Endothelial cell of umbilical vein (primary cell): ENCODE results near the gene OR5A2. TPM values are rescaled to one million over a fixed set of nuclear protein-coding genes. Genes with fewer than 3 reads are reported as not detected.

Experiments used
- BruUV-seq: library from RNA; stranded (reverse); fragments of 400-500 nt; replicated peaks from 2 replicates; lab custom pipeline; 2021; lab: Mats Ljungman, UMichigan
- CTCF ChIA-PET: fragments of 300-600, 350-600 bp; sonication (Branson Sonifier 250); formaldehyde crosslinking; loops from one replicate; lab custom pipeline; 2021; ENCODE audit warnings: antibody characterized with exemption, inconsistent platforms; lab: Charles Lee
- POLR2A ChIA-PET: fragments of 300-600, 350-600 bp; sonication (Branson Sonifier 250); formaldehyde crosslinking; loops from one replicate; lab custom pipeline; 2021; ENCODE audit warnings: antibody characterized with exemption, inconsistent platforms; lab: Charles Lee
- DNase-seq: peaks from one replicate; pipeline ENCODE4 v3.0.0-alpha.2; 2011; ENCODE audit warnings: low read depth, low spot score
- FAIRE-seq: peaks from 2 replicates; lab custom pipeline; 2011; peaks lifted over from hg19 to GRCh38; lab: Jason Lieb, UNC
- H2AFZ ChIP-seq: 2 replicates; pipeline ENCODE4 v1.6.0; 2012; ENCODE audit warnings: low read depth, low read length, control low read depth, inconsistent platforms
- H3K27ac ChIP-seq: 2 replicates; pipeline ENCODE4 v1.5.1; 2011; ENCODE audit warnings: low read depth, mild to moderate bottlenecking, control low read depth, low read length, moderate library complexity; ENCODE audit not compliant: insufficient read depth
- H3K27me3 ChIP-seq, 2 experiments: 2 replicates each; pipeline versions ENCODE4 v1.6.0 to v1.6.1; 2011; ENCODE audit warnings: low read length in 2 of 2, mixed read lengths in 1 of 2; ENCODE audit not compliant: control insufficient read depth in 2 of 2, insufficient read depth in 2 of 2
- H3K36me3 ChIP-seq, 2 experiments: 2 replicates in 1 of 2; 3 replicates in 1 of 2; pipeline ENCODE4 v1.5.1; 2011; ENCODE audit warnings: low read length in 2 of 2, mild to moderate bottlenecking in 1 of 2, moderate library complexity in 1 of 2; ENCODE audit not compliant: control insufficient read depth in 2 of 2, insufficient read depth in 2 of 2; ENCODE audit errors: extremely low read depth in 1 of 2
- H3K4me1 ChIP-seq: 3 replicates; pipeline ENCODE4 v1.5.1; 2011; ENCODE audit warnings: mild to moderate bottlenecking, low read length; ENCODE audit not compliant: control insufficient read depth, insufficient read depth; ENCODE audit errors: extremely low read depth
- H3K4me2 ChIP-seq: 2 replicates; pipeline ENCODE4 v1.6.1; 2011; ENCODE audit warnings: low read length, control low read depth, mixed read lengths; ENCODE audit not compliant: insufficient read depth
- H3K4me3 ChIP-seq, 3 experiments: fragments of 200-600 bp in 1 of 3; sonication (generic), shearing (Covaris generic) in 1 of 3; replicated peaks in 1 of 3; 2 replicates each; pipeline ENCODE4 v1.5.1; 2011 to 2016; ENCODE audit warnings: control low read depth in 3 of 3, low read length in 3 of 3, mild to moderate bottlenecking in 2 of 3, inconsistent platforms in 1 of 3, low read depth in 1 of 3, moderate library complexity in 1 of 3; ENCODE audit not compliant: insufficient read depth in 1 of 3
- H3K79me2 ChIP-seq: 2 replicates; pipeline ENCODE4 v1.6.0; 2012; ENCODE audit warnings: low read length, inconsistent platforms; ENCODE audit not compliant: control insufficient read depth, insufficient read depth
- H3K9ac ChIP-seq: replicated peaks from 2 replicates; pipeline ENCODE3; 2011; ENCODE audit warnings: low read length, control low read depth; ENCODE audit not compliant: insufficient read depth; ENCODE audit errors: extremely low read depth
- H3K9me1 ChIP-seq: replicated peaks from 3 replicates; pipeline ENCODE4 v1.6.0; 2011; ENCODE audit warnings: mild to moderate bottlenecking, low read length; ENCODE audit not compliant: control insufficient read depth, insufficient read depth; ENCODE audit errors: extremely low read depth
- H3K9me3 ChIP-seq: replicated peaks from 2 replicates; pipeline ENCODE4 v1.5.1; 2012; ENCODE audit warnings: low read length, inconsistent platforms; ENCODE audit not compliant: control insufficient read depth, insufficient read depth
- H4K20me1 ChIP-seq: replicated peaks from 2 replicates; pipeline ENCODE3; 2011; ENCODE audit warnings: mild to moderate bottlenecking, low read length; ENCODE audit not compliant: control insufficient read depth, insufficient read depth; ENCODE audit errors: extremely low read depth
- EZH2 ChIP-seq: IDR thresholded peaks from 2 replicates; pipeline ENCODE4 v1.6.1; 2012; ENCODE audit warnings: borderline replicate concordance, low read depth, mild to moderate bottlenecking, moderate library complexity, low read length, inconsistent platforms; ENCODE audit not compliant: severe bottlenecking
- FOS ChIP-seq: IDR thresholded peaks from 2 replicates; pipeline ENCODE4 v1.6.1; 2011; ENCODE audit warnings: mild to moderate bottlenecking, low read length, moderate library complexity, borderline replicate concordance; ENCODE audit not compliant: insufficient read depth
- GATA2 ChIP-seq: IDR thresholded peaks from 2 replicates; pipeline ENCODE4 v1.7.0; 2011; ENCODE audit warnings: low read depth, mild to moderate bottlenecking, moderate library complexity, mixed read lengths, low read length; ENCODE audit not compliant: insufficient read length, insufficient read depth
- JUN ChIP-seq: IDR thresholded peaks from 2 replicates; pipeline ENCODE4 v1.6.1; 2011; ENCODE audit warnings: borderline replicate concordance, low read depth; ENCODE audit not compliant: insufficient read length, insufficient read depth
- MYC ChIP-seq: IDR thresholded peaks from one replicate; pipeline ENCODE4 v1.6.1; 2011; ENCODE audit warnings: mild to moderate bottlenecking, low read depth, low read length
- POLR2A ChIP-seq: IDR thresholded peaks from 2 replicates; pipeline ENCODE4 v1.6.1; 2012; ENCODE audit warnings: low read depth, mild to moderate bottlenecking, control low read depth, low read length
- POLR2AphosphoS5 ChIP-seq: IDR thresholded peaks from 2 replicates; pipeline ENCODE4 v1.6.1; 2012; ENCODE audit warnings: low read depth, mild to moderate bottlenecking, control low read depth, low read length, moderate library complexity; ENCODE audit not compliant: insufficient read depth
- dilution Hi-C: fragments of 300-500 bp; cut with MboI; formaldehyde crosslinking; loops from one replicate; pipeline ENCODE4 v1.15.0; 2019; ENCODE audit warnings: low sequenced_read_pairs; ENCODE audit not compliant: extremely low pct_ligation_motif_present
- intact Hi-C: fragments of 100-400 bp; cut with micrococcal nuclease; formaldehyde crosslinking; loops from one replicate; pipeline ENCODE4 v1.10.0; 2022
- polyA plus RNA-seq, 4 experiments: library from polyadenylated mRNA; depleted of rRNA in 3 of 4; stranded (reverse) in 3 of 4; unstranded in 1 of 4; fragments of >200 nt; gene quantifications; 2 replicates each; pipeline versions ENCODE4 v1.2.1 to v1.2.3, GENCODE V29; 2011 to 2012; ENCODE audit warnings: missing spikeins in 1 of 4
- total RNA-seq: library from RNA; stranded (reverse); gene quantifications from 2 replicates; pipeline ENCODE4 v1.2.3, GENCODE V29; 2021
- TF ChIP-seq, protein P1 (sequence below), 2 donors: IDR thresholded peaks; 1 replicate in 1 of 2; 2 replicates in 1 of 2; pipeline ENCODE4 v1.5.1; 2011; ENCODE audit warnings: low read length in 2 of 2, mild to moderate bottlenecking in 2 of 2, moderate library complexity in 2 of 2, control low read depth in 1 of 2, inconsistent platforms in 1 of 2, low read depth in 1 of 2; ENCODE audit not compliant: insufficient read depth in 1 of 2; ENCODE audit errors: extremely low read depth in 1 of 2
- TF ChIP-seq, protein P2 (sequence below): IDR thresholded peaks from 2 replicates; pipeline ENCODE4 v1.6.1; 2011; ENCODE audit not compliant: insufficient read depth, insufficient read length

The OR5A2 gene
- total and polyA plus RNA-seq, 2 donors (not counting 3 experiments of a cell fraction or from before 2014, with no cell fraction given): not detected

DNA sequence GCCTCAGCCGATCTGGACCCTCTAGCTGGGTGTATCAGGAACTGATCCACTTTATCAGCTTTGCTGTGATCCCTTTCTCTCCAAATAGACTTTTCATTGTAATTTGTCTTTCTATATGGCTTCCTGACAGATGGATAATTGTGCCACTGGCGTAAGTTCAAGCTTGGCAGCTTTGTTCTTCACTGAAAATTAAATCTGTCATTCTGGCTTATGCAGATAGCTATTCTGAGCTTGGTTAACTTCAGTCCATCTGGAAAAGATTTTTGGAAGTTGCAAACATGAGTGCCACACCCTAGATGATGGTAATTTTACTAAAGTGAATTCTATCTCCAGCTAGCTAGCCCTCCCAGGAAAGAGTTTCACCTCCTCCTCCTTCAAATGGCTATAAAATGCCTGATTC, 8.1 kb downstream of the OR5A2 start:
- Histone ChIP-seq H3K27me3 (peaks cover 0 to 2% of the 10 kb centered on the region in 2 experiments), H3K4me1 (no peaks in the 10 kb centered on the region), H2AFZ (no peak overlapping the region), H3K9me1 (no peaks in the 10 kb centered on the region), H3K36me3 (no peaks in the 10 kb centered on the region), H3K27ac (no peak overlapping the region), H3K4me3 (no peak overlapping the region), H3K4me2 (no peak overlapping the region), H3K9ac (no peak overlapping the region), H3K9me3 (no peaks in the 10 kb centered on the region), H3K79me2 (no peaks in the 10 kb centered on the region), H4K20me1 (no peaks in the 10 kb centered on the region)
- no peak for FAIRE-seq
- TF ChIP-seq GATA2 (no peak), FOS (no peak), POLR2A (no peak), POLR2AphosphoS5 (no peak), EZH2 (no peak), JUN (no peak), MYC (no peak)
- TF ChIP-seq, protein P1, sequence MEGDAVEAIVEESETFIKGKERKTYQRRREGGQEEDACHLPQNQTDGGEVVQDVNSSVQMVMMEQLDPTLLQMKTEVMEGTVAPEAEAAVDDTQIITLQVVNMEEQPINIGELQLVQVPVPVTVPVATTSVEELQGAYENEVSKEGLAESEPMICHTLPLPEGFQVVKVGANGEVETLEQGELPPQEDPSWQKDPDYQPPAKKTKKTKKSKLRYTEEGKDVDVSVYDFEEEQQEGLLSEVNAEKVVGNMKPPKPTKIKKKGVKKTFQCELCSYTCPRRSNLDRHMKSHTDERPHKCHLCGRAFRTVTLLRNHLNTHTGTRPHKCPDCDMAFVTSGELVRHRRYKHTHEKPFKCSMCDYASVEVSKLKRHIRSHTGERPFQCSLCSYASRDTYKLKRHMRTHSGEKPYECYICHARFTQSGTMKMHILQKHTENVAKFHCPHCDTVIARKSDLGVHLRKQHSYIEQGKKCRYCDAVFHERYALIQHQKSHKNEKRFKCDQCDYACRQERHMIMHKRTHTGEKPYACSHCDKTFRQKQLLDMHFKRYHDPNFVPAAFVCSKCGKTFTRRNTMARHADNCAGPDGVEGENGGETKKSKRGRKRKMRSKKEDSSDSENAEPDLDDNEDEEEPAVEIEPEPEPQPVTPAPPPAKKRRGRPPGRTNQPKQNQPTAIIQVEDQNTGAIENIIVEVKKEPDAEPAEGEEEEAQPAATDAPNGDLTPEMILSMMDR (IDR thresholded peaks at IDR 0.05; ENCODE audit: extremely low read depth in 1 of 2, insufficient read depth in 1 of 2, low read depth in 1 of 2, low read length in 2 of 2): no peak
- TF ChIP-seq, protein P2, sequence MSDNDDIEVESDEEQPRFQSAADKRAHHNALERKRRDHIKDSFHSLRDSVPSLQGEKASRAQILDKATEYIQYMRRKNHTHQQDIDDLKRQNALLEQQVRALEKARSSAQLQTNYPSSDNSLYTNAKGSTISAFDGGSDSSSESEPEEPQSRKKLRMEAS: no peak
- CTCF ChIA-PET: interaction anchor here (1.2 kb wide), 1 partner anchor 246 kb away, joined by 3 read pairs; the partner anchor contains the start of gene DTX4
- dilution Hi-C loops (no loop called here), intact Hi-C loops (no loop called here)
- DNase-seq: no peak
- no TSS peak for BruUV-seq
- POLR2A ChIA-PET: no interaction called here
